Karpas-422 (cell line): Measurements from ENCODE around the gene CDK9. TPM values are rescaled to one million over a fixed set of nuclear protein-coding genes. Genes with fewer than 3 reads are reported as not detected.
A peak's percentile ranks its signal among the peaks of the same experiment; 100 is the strongest.

Source experiments
- DNase-seq: peaks from one replicate; pipeline ENCODE4 v3.0.0-alpha.2; 2015
- H2AFZ ChIP-seq: fragments of 200-600 bp; sonication (generic); 2 replicates; pipeline ENCODE4 v1.6.1; 2014; ENCODE audit warnings: antibody characterized with exemption, low read length, mixed read lengths
- H3K27ac ChIP-seq: fragments of 200-600 bp; sonication (generic); 2 replicates; pipeline ENCODE4 v1.5.1; 2014; ENCODE audit warnings: mild to moderate bottlenecking, low read length, moderate library complexity
- H3K27me3 ChIP-seq: fragments of 200-600 bp; sonication (generic); 2 replicates; pipeline ENCODE4 v1.6.1; 2014; ENCODE audit warnings: low read length, mixed read lengths
- H3K36me3 ChIP-seq: fragments of 200-600 bp; sonication (generic); 2 replicates; pipeline ENCODE4 v1.6.1; 2014; ENCODE audit warnings: low read length, mixed read lengths; ENCODE audit not compliant: insufficient read depth
- H3K4me1 ChIP-seq: fragments of 200-600 bp; sonication (generic); 2 replicates; pipeline ENCODE4 v1.6.1; 2014; ENCODE audit warnings: mild to moderate bottlenecking, low read length, mixed read lengths
- H3K4me2 ChIP-seq: fragments of 200-600 bp; sonication (generic); 2 replicates; pipeline ENCODE4 v1.6.1; 2014; ENCODE audit warnings: low read length, low read depth, mild to moderate bottlenecking; ENCODE audit not compliant: poor library complexity, severe bottlenecking
- H3K4me3 ChIP-seq: fragments of 200-600 bp; sonication (generic); 2 replicates; pipeline ENCODE4 v1.5.1; 2014; ENCODE audit warnings: mild to moderate bottlenecking, antibody characterized with exemption, low read length, mixed read lengths
- H3K79me2 ChIP-seq: fragments of 200-600 bp; sonication (generic); 2 replicates; pipeline ENCODE4 v1.6.1; 2014; ENCODE audit warnings: mild to moderate bottlenecking, low read length, mixed read lengths
- H3K9ac ChIP-seq: fragments of 200-600 bp; sonication (generic); 2 replicates; pipeline ENCODE4 v1.6.0; 2014; ENCODE audit warnings: low read length
- H3K9me2 ChIP-seq: fragments of 200-600 bp; sonication (generic), shearing (Covaris generic); replicated peaks from 2 replicates; pipeline ENCODE4 v1.6.0; 2014; ENCODE audit warnings: mild to moderate bottlenecking, low read length, moderate library complexity; ENCODE audit not compliant: insufficient read depth
- H3K9me3 ChIP-seq: fragments of 300-700, 200-600 bp; sonication (generic); 2 replicates; pipeline ENCODE4 v1.6.1; 2014; ENCODE audit warnings: low read length, mixed read lengths
- H4K20me1 ChIP-seq: fragments of 200-600 bp; sonication (generic); 2 replicates; pipeline ENCODE4 v1.6.1; 2014; ENCODE audit warnings: mild to moderate bottlenecking, antibody characterized with exemption, low read length, low read depth; ENCODE audit not compliant: insufficient read depth
- total RNA-seq: library from RNA; depleted of rRNA; stranded (reverse); fragments of >200 nt; shearing (Covaris generic); gene quantifications from 2 replicates; pipeline ENCODE4 v1.2.3, GENCODE V29; 2014; ENCODE audit warnings: low replicate concordance

Gene CDK9
- total RNA-seq, 1 experiment from 2014 or later, result 23.9 TPM

DNA sequence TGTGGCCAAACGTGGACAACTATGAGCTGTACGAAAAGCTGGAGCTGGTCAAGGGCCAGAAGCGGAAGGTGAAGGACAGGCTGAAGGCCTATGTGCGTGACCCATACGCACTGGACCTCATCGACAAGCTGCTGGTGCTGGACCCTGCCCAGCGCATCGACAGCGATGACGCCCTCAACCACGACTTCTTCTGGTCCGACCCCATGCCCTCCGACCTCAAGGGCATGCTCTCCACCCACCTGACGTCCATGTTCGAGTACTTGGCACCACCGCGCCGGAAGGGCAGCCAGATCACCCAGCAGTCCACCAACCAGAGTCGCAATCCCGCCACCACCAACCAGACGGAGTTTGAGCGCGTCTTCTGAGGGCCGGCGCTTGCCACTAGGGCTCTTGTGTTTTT is 3.3 kb downstream of the CDK9 start:
- Histone ChIP-seq H3K79me2 (peaks cover 22% of the 10 kb centered on the region), H3K9ac (no peak overlapping the region), H3K27me3 (no peaks in the 10 kb centered on the region), H3K9me2 (no peaks in the 10 kb centered on the region), H3K36me3 (peaks cover 35% of the 10 kb centered on the region), H3K4me2 (no peak overlapping the region), H2AFZ (no peak overlapping the region), H3K4me3 (no peak overlapping the region), H3K4me1 (peaks cover 11% of the 10 kb centered on the region), H3K27ac (no peak overlapping the region), H3K9me3 (no peaks in the 10 kb centered on the region), H4K20me1 (peaks cover 47% of the 10 kb centered on the region)
- DNase-seq, result no peak

DNA sequence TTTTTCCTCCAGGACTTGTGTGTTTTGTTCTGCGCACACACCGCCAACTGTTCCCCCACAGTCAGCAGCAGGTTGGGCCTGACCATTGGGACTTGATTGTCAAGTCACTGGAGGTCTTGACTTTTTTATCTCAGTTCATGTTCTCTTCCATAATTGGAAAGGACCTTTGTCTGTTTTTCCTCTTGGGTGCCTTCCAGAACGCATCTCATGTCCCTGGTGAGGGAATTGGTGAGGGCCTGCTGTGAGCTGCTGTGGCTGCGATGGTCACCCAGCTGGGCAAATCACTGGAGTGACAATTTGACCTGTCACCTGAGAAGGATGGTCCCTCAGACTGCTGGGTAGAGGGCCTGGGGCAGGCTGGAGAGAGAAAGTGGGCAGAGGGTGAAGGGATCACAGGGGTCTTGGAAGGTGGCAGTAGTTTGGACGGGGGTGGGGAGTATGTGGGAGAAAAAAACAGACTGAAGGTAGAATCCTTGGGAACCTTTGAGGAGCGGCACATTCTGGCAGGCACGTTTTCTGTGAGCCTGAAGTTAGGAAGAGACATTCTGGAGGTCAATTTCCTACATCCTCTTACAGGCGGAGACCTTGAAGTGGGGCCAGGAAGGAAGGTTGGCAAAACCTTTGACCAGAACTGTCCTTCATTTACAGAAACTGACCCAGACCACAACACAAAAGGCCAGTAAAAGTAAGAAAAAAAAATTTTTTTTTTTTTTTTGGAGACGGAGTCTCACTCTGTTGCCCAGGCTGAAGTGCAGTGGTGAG is 4.4 kb downstream of the CDK9 start:
- Histone ChIP-seq H2AFZ (no peak overlapping the region), H3K27me3 (no peaks in the 10 kb centered on the region), H3K4me3 (no peak overlapping the region), H3K36me3 (peaks cover 35% of the 10 kb centered on the region), H3K9me2 (no peaks in the 10 kb centered on the region), H3K9ac (no peak overlapping the region), H3K4me1 (peaks cover 8% of the 10 kb centered on the region), H3K79me2 (peaks cover 22% of the 10 kb centered on the region), H3K4me2 (no peak overlapping the region), H4K20me1 (peaks cover 47% of the 10 kb centered on the region), H3K27ac (no peak overlapping the region), H3K9me3 (no peaks in the 10 kb centered on the region)
- no peak for DNase-seq

DNA sequence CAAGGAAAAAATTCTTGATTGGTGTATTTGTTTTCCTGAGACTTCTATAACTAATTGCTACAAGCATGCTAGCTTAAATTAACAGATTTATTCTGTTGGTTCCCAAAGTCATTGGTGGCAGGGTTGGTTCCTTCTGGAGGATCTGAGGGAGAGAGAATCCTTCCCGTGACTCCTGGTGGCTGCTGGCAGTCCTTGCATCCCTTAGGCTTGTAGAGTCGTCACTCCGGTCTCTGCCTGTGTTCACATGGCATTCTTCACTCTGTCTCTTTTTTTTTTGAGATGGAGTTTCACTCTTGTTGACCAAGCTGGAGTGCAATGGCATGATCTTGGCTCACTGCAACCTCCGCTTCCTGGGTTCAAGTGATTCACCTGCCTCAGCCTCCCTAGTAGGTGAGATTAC is 5.3 kb downstream of the CDK9 start:
- Histone ChIP-seq H3K79me2 (peaks cover 20% of the 10 kb centered on the region), H3K9ac (no peak overlapping the region), H3K36me3 (peaks cover 35% of the 10 kb centered on the region), H2AFZ (no peak overlapping the region), H3K9me2 (no peaks in the 10 kb centered on the region), H3K4me3 (no peak overlapping the region), H3K27ac (no peak overlapping the region), H3K4me2 (no peak overlapping the region), H4K20me1 (peaks cover 45% of the 10 kb centered on the region), H3K27me3 (no peaks in the 10 kb centered on the region), H3K9me3 (no peaks in the 10 kb centered on the region), H3K4me1 (peaks cover 8% of the 10 kb centered on the region)
- no peak for DNase-seq

DNA sequence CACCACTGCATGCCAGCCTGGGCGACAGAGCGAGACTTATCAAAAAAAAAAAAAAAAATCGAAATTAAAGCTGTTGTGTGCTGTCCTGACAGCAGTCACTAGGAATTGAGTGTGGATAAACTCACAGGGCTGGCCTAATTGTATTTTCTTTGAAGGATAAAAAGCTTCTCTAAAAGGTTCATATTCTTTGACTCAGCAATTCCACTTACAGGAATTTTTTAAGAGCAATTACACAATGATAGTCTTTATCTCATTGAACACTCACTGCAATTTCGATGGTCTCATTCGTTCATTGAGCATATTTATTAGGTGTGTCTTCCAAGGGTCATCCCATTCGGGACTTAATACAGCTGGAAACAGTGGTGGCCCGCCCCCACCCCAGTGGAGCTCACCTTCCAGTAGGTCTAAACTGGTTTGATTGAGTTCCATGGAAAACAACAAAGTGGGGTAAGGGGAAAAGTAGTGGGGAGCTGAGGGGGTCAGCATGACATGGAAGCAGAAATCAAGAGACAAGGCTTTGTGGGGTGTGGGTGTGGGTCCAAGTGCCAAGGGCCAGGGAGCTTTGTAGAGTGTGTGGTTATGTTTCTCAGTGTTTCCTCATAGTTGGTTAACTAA is 6.7 kb downstream of the CDK9 start:
- H3K4me2 ChIP-seq, result no peak overlapping the region
- peaks cover 34% of the 10 kb centered on the region for H4K20me1 ChIP-seq
- DNase-seq, result no peak
- peaks cover 28% of the 10 kb centered on the region for H3K36me3 ChIP-seq
- peaks cover 6% of the 10 kb centered on the region for H3K79me2 ChIP-seq
- peaks cover under 1% of the 10 kb centered on the region; the same call in 1 of the 2 replicates for H3K4me1 ChIP-seq
- no peak overlapping the region for H2AFZ ChIP-seq
- no peak overlapping the region for H3K27ac ChIP-seq
- H3K9me2 ChIP-seq, result no peaks in the 10 kb centered on the region
- H3K9ac ChIP-seq, result no peak overlapping the region
- no peaks in the 10 kb centered on the region for H3K27me3 ChIP-seq
- no peaks in the 10 kb centered on the region for H3K9me3 ChIP-seq
- H3K4me3 ChIP-seq, result no peak overlapping the region

DNA sequence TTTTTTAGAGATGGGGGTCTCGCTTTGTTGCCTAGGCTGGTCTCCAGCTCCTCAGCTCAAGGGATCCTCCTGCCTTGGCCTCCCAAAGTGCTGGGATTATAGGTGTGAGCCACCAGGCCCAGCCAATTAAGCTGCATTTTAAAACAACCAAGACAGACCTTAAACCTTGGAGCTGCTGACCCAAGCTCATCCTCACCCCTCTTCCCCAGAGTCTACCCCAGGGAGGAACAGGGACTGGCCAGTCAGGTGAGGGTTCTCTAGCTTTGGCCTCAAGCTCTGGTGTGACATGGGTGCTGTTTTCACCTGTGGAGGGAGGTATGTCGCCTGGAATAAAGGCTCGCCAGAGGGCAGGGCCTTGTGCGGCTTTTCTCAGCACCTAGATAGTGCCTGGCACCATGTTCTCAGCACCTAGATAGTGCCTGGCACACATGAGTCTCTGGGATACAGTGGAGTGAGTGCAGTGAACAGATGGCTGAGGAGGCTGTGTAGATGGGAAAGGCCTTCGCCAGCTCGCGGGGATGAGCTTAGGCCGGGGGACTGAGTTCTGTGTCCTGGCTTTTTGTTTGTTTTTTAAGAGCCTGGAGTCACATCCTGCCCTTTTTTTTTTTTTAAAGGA is 7.4 kb downstream of the CDK9 start:
- Histone ChIP-seq H3K4me2 (no peak overlapping the region), H4K20me1 (peaks cover 28% of the 10 kb centered on the region; the same call in 1 of the 2 replicates), H3K79me2 (no peaks in the 10 kb centered on the region; the same call in 1 of the 2 replicates), H2AFZ (no peak overlapping the region), H3K4me3 (no peak overlapping the region), H3K27me3 (no peaks in the 10 kb centered on the region), H3K9me2 (no peaks in the 10 kb centered on the region), H3K9me3 (no peaks in the 10 kb centered on the region), H3K27ac (no peak overlapping the region), H3K4me1 (no peaks in the 10 kb centered on the region), H3K36me3 (peaks cover 21% of the 10 kb centered on the region), H3K9ac (no peak overlapping the region)
- DNase-seq, result no peak

DNA sequence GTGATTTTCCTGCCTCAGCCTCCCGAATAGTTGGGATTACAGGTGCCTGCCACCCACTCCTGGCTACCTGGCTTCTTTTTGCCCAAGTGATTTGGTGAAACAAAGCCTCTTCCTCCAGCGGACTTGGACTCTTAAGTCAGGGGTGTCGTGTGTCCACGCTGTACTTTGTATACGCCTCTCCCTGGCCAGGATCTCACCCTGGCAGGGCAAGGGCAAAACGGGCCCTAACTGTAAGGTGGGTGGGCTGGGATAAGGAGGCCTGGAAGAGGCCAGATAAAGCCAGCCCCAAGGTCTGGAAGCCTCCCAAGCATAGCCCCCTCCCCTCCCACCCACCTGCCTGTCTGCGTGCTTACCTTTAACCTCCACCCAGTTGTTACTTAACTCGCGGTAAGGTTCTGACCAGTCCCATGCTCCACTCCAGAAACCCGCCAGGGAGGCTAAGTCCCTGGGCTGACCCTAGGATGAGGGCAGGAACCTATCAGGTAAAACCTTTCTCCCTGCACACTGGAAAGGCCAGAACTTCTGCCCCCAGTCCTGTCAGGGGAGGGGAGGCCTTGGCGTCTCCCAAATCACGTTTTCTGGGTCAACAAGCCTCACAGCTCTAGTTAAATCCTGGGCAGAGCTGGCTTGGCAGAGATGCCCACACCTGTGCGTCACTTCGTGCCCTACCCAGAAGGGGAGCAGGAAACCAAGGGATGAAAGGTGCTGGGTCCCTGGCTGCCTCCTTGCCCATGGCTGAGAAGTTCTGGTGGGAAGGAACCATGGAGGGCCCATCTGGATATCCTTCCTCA is 8.4 kb downstream of the CDK9 start:
- peaks cover 18% of the 10 kb centered on the region; the same call in 1 of the 2 replicates for H4K20me1 ChIP-seq
- H3K27ac ChIP-seq, result no peak overlapping the region
- H3K4me1 ChIP-seq, result no peaks in the 10 kb centered on the region
- H2AFZ ChIP-seq, result no peak overlapping the region
- H3K27me3 ChIP-seq, result no peaks in the 10 kb centered on the region
- H3K9me2 ChIP-seq, result no peaks in the 10 kb centered on the region
- no peak for DNase-seq
- H3K4me2 ChIP-seq, result no peak overlapping the region
- no peaks in the 10 kb centered on the region for H3K9me3 ChIP-seq
- H3K4me3 ChIP-seq, result no peak overlapping the region
- no peak overlapping the region for H3K9ac ChIP-seq
- no peaks in the 10 kb centered on the region for H3K79me2 ChIP-seq
- H3K36me3 ChIP-seq, result peaks cover 14% of the 10 kb centered on the region

DNA sequence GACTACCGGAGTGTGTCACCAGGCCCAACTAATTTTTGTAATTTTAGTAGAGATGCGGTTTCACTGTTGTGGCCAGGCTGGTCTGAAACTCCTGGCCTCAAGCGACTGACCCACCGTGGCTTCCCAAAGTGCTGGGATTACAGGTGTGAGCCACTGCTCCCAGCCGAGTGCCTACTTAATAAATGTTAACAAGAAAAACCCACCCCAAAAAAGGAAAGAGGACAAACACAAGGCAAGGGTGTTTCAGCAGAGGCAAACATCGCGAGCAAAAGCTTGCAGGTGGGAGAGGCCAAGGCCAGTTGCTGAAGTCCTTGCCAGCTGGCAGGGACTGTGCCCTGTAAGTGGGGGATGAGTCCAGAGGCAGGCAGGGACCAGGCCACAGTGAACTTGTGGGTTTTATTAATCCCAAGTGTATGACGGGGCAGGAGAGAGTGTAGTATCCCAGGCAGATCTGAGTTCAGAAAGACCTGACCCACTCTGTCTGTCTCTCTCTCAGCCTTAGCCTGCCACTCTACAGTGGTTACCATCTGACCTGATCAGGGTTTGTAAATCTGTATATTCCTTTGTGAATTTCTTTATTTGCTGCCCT is 10.5 kb downstream of the CDK9 start:
- peak; percentile 50 for DNase-seq
- H3K9me3 ChIP-seq, result no peaks in the 10 kb centered on the region
- H3K9ac ChIP-seq, result no peak overlapping the region
- no peak overlapping the region for H3K27ac ChIP-seq
- no peaks in the 10 kb centered on the region for H3K79me2 ChIP-seq
- no peak overlapping the region for H3K4me2 ChIP-seq
- no peaks in the 10 kb centered on the region for H3K27me3 ChIP-seq
- H3K36me3 ChIP-seq, result peaks cover 5% of the 10 kb centered on the region; the same call in 1 of the 2 replicates
- H3K4me3 ChIP-seq, result no peak overlapping the region
- no peak overlapping the region for H2AFZ ChIP-seq
- H3K4me1 ChIP-seq, result no peaks in the 10 kb centered on the region
- 0 out of 2 replicates have a peak, but pooled peaks cover 10% of the 10 kb centered on the region for H4K20me1 ChIP-seq
- H3K9me2 ChIP-seq, result no peaks in the 10 kb centered on the region
